GM12878 (cell line): ENCODE data around the gene SNX32. TPM values are rescaled to one million over a fixed set of nuclear protein-coding genes. Genes with fewer than 3 reads are reported as not detected.

Experiments used
- ATAC-seq: fragments of 200-7000 bp; cut with Tn5 transposase; 3 replicates; pipeline ENCODE4 v1.9.1; 2020; ENCODE audit warnings: mild to moderate bottlenecking, moderate library complexity
- BruUV-seq: library from RNA; stranded (reverse); fragments of 400-500 nt; replicated peaks from 2 replicates; lab custom pipeline; 2021; lab: Mats Ljungman, UMichigan
- CTCF ChIA-PET: fragments of 300-600 bp; sonication (Branson Sonifier 250); formaldehyde crosslinking; extraction: SDS; loops from one replicate; lab custom pipeline; 2021; ENCODE audit warnings: inconsistent platforms; lab: Yijun Ruan, JAX
- POLR2A ChIA-PET: fragments of 350-600 bp; formaldehyde crosslinking; extraction: SDS; loops from one replicate; lab custom pipeline; 2021; ENCODE audit warnings: inconsistent platforms; lab: Charles Lee
- RAD21 ChIA-PET: fragments of 300-600 bp; sonication (Branson Sonifier 250); formaldehyde crosslinking; loops from one replicate; lab custom pipeline; 2023; ENCODE audit warnings: antibody characterized with exemption; ENCODE audit not compliant: unreplicated experiment; lab: Charles Lee
- SMC1A ChIA-PET: fragments of 300-600 bp; sonication (Branson Sonifier 250); formaldehyde crosslinking; loops from one replicate; lab custom pipeline; 2023; ENCODE audit not compliant: unreplicated experiment, uncharacterized antibody; lab: Charles Lee
- DNase-seq: peaks from one replicate; pipeline ENCODE4 v3.0.0-alpha.2; 2011; ENCODE audit warnings: low read depth, low spot score
- FAIRE-seq: peaks from 3 replicates; lab custom pipeline; 2011; peaks lifted over from hg19 to GRCh38; lab: Jason Lieb, UNC
- H2AFZ ChIP-seq: 2 replicates; pipeline ENCODE4 v1.6.0; 2011; ENCODE audit warnings: low read depth, low read length, control low read depth; ENCODE audit not compliant: control insufficient read depth
- H3K27ac ChIP-seq: 2 replicates; pipeline ENCODE4 v1.5.1; 2011; ENCODE audit warnings: control low read depth; ENCODE audit not compliant: control insufficient read depth, insufficient read depth
- H3K27me3 ChIP-seq, 2 experiments: replicated peaks in 1 of 2; 2 replicates each; pipeline versions ENCODE4 v1.6.0 to v1.6.1; 2011; ENCODE audit warnings: low read length in 1 of 2; ENCODE audit not compliant: control insufficient read depth in 2 of 2, insufficient read depth in 2 of 2
- H3K36me3 ChIP-seq, 2 experiments: 2 replicates each; pipeline ENCODE4 v1.5.1; 2011; ENCODE audit warnings: low read length in 1 of 2; ENCODE audit not compliant: control insufficient read depth in 2 of 2, insufficient read depth in 2 of 2
- H3K4me1 ChIP-seq: 2 replicates; pipeline ENCODE4 v1.6.1; 2011; ENCODE audit warnings: mild to moderate bottlenecking, low read length, moderate library complexity, mixed read lengths; ENCODE audit not compliant: control insufficient read depth, insufficient read depth
- H3K4me2 ChIP-seq: 2 replicates; pipeline ENCODE4 v1.6.0; 2011; ENCODE audit warnings: control low read depth; ENCODE audit not compliant: control insufficient read depth, insufficient read depth
- H3K4me3 ChIP-seq: fragments of 200-600 bp; sonication (generic); 2 replicates; pipeline ENCODE4 v1.5.1; 2016
- H3K79me2 ChIP-seq: 2 replicates; pipeline ENCODE4 v1.6.0; 2011; ENCODE audit warnings: low read length; ENCODE audit not compliant: control insufficient read depth, insufficient read depth
- H3K9ac ChIP-seq: 2 replicates; pipeline ENCODE4 v1.8.0; 2011; ENCODE audit warnings: low read length, control low read depth, mixed read lengths; ENCODE audit not compliant: control insufficient read depth, insufficient read depth
- H3K9me3 ChIP-seq: replicated peaks from 3 replicates; pipeline ENCODE4 v1.5.1; 2011; ENCODE audit warnings: mild to moderate bottlenecking, low read length; ENCODE audit not compliant: control insufficient read depth, insufficient read depth
- H4K20me1 ChIP-seq: 2 replicates; pipeline ENCODE4 v1.6.0; 2011; ENCODE audit not compliant: control insufficient read depth, insufficient read depth
- ATF7 ChIP-seq: fragments of 450-650 bp; IDR thresholded peaks from 2 replicates; pipeline ENCODE4 v1.6.1; 2016; ENCODE audit warnings: low read depth, mild to moderate bottlenecking
- MYB ChIP-seq: fragments of 150-350 bp; IDR thresholded peaks from 2 replicates; pipeline ENCODE4 v1.6.1; 2014; ENCODE audit warnings: mild to moderate bottlenecking, low read depth, low read length, borderline replicate concordance
- RB1 ChIP-seq: fragments of 450-650 bp; formaldehyde crosslinking; IDR thresholded peaks from 2 replicates; pipeline ENCODE4 v1.6.1; 2017; ENCODE audit warnings: mild to moderate bottlenecking, borderline replicate concordance
- RBBP5 ChIP-seq: fragments of 200-600 bp; sonication (generic); conservative IDR thresholded peaks from 2 replicates; pipeline ENCODE4 v1.6.1; 2016
- TARDBP ChIP-seq: IDR thresholded peaks from 2 replicates; pipeline ENCODE4 v1.6.1; 2016; ENCODE audit warnings: borderline replicate concordance
- WRNIP1 ChIP-seq: IDR thresholded peaks from 2 replicates; pipeline ENCODE4 v1.6.1; 2011; ENCODE audit warnings: low read depth, low read length, improper control_type of control experiment, borderline replicate concordance
- ZSCAN29 ChIP-seq: fragments of 450-650 bp; IDR thresholded peaks from 2 replicates; pipeline ENCODE4 v1.6.1; 2017; ENCODE audit warnings: mild to moderate bottlenecking, moderate library complexity
- WGBS: methylation state at CpG from one replicate; pipeline ENCODE4 v1.1.6; 2016; ENCODE audit warnings: low lambda C conversion rate; ENCODE audit not compliant: insufficient replicate concordance, insufficient coverage; ENCODE audit errors: missing lambda C conversion rate; 5-methylcytosine and 5-hydroxymethylcytosine counted together
- in situ Hi-C: fragments of 300-500 bp; cut with MboI; formaldehyde crosslinking; loops from 9 replicates; pipeline ENCODE4 v1.14.3; 2018; ENCODE audit warnings: mixed read lengths
- intact Hi-C: fragments of 100-400 bp; cut with micrococcal nuclease; formaldehyde crosslinking; loops from one replicate; pipeline ENCODE4 v1.14.2; 2022; ENCODE audit not compliant: unreplicated experiment
- polyA plus RNA-seq, 11 experiments: library from polyadenylated mRNA; depleted of rRNA in 4 of 11; unstranded in 6 of 11; stranded (reverse) in 5 of 11; fragments of >200 nt; fragmentation: Nextera tagmentation in 4 of 11; fragmentation: Illumina TruSeq in 1 of 11; extraction: Ambion mirVana in 4 of 11; extraction: Trizol in 1 of 11; gene quantifications; 1 replicate in 1 of 11; 2 replicates in 10 of 11; pipeline versions ENCODE4 v1.2.1 to v1.2.3, GENCODE V29; 2011 to 2016; ENCODE audit warnings: inconsistent platforms in 2 of 11, missing spikeins in 2 of 11, low read depth in 1 of 11
- total RNA-seq, 4 experiments: library from RNA; depleted of rRNA in 3 of 4; stranded (reverse); fragments of >200 nt in 3 of 4; fragmentation: Illumina TruSeq in 1 of 4; extraction: Trizol in 1 of 4; gene quantifications; 2 replicates each; pipeline versions ENCODE4 v1.2.1 to v1.2.3, GENCODE V29; 2013 to 2021

Gene SNX32
- total and polyA plus RNA-seq, 10 of the 15 experiments (the other 5 are each of a cell fraction or from before 2014, with no cell fraction given) = 0.04 to 1.5 (median 0.11) TPM; not detected in 1

- TF ChIP-seq RBBP5 (no peak), RB1 (no peak), MYB (no peak), ZSCAN29 (no peak), ATF7 (no peak), TARDBP (no peak)
Measured at GRCh38 chr11:65803797-65804492, 29.8 kb upstream of the SNX32 start (continued).

GRCh38 chr11:65806979-65807378, 26.8 kb upstream of the SNX32 start:
- Histone ChIP-seq H3K79me2 (no peaks in the 10 kb centered on the region), H2AFZ (no peak overlapping the region)
- CTCF ChIA-PET = interaction anchor here (1.0 to 3.3 kb wide), 4 partner anchors 10 to 35 kb away, joined by 3 to 19 read pairs (median 12); partner anchors contain the start of gene AP5B1

More at GRCh38 chr11:65806979-65807378, 26.8 kb upstream of the SNX32 start:
- FAIRE-seq (no peak), DNase-seq (no peak), ATAC-seq (no peak)
- ChIA-PET SMC1A (interaction anchor here (1.1 to 1.2 kb wide), 2 partner anchors 27 to 95 kb away, joined by 3 read pairs; partner anchors contain the start of gene KAT5), POLR2A (interaction anchor here (0.7 to 1.4 kb wide), 2 partner anchors 15 to 23 kb away, joined by 3 to 6 read pairs; no protein-coding TSS in a partner anchor), RAD21 (interaction anchor here (0.7 to 1.1 kb wide), 3 partner anchors 10 to 308 kb away, joined by 3 to 4 read pairs (median 3); no protein-coding TSS in a partner anchor)
- Histone ChIP-seq H4K20me1 (no peaks in the 10 kb centered on the region), H3K27ac (no peak overlapping the region), H3K4me2 (no peak overlapping the region), H3K9me3 (no peaks in the 10 kb centered on the region), H3K4me3 (no peak overlapping the region), H3K27me3 (no peaks in the 10 kb centered on the region; a peak in 1 of 4 replicates), H3K9ac (no peak overlapping the region), H3K4me1 (peaks cover 15% of the 10 kb centered on the region), H3K36me3 (no peaks in the 10 kb centered on the region)
- BruUV-seq = no TSS peak
- 63% methylated on average over 6 of the region's 6 CpGs for WGBS
- TF ChIP-seq WRNIP1 = no peak
- intact Hi-C loops = no loop called here
- in situ Hi-C loops = no loop called here
